Activated naive CD4-positive, alpha-beta T cell treated with anti-CD3 and anti-CD28 coated beads, Interleukin-2, amount 50 U/mL, for 24 hours (primary cell): ENCODE measurements around the gene SLC16A1.
"Not testable (repeated sequence)": the region's sequence is repeated elsewhere in the genome, so short reads cannot be mapped to it uniquely, and the experiment has no call there.

ENCODE experiments used
- H3K27ac Mint-ChIP-seq: one replicate; pipeline ENCODE4 v1.8.0; 2021; ENCODE audit warnings: mild to moderate bottlenecking, mixed read lengths
- H3K27me3 Mint-ChIP-seq: one replicate; pipeline ENCODE4 v1.8.0; 2021; ENCODE audit warnings: mixed read lengths
- H3K36me3 Mint-ChIP-seq: one replicate; pipeline ENCODE4 v1.8.0; 2021; ENCODE audit warnings: mixed read lengths
- H3K4me1 Mint-ChIP-seq: one replicate; pipeline ENCODE4 v1.8.0; 2021; ENCODE audit warnings: mixed read lengths
- H3K4me3 Mint-ChIP-seq: one replicate; pipeline ENCODE4 v1.8.0; 2021; ENCODE audit warnings: mild to moderate bottlenecking, mixed read lengths
- H3K9me3 Mint-ChIP-seq: one replicate; pipeline ENCODE4 v1.8.0; 2021; ENCODE audit warnings: mixed read lengths

The SLC16A1 gene

GRCh38 chr1:112884996-112885395 lies 71.0 kb downstream of the SLC16A1 start:
- not testable (repeated sequence) for H3K4me1 Mint-ChIP-seq, H3K9me3 Mint-ChIP-seq, H3K27me3 Mint-ChIP-seq, H3K4me3 Mint-ChIP-seq, H3K27ac Mint-ChIP-seq, H3K36me3 Mint-ChIP-seq

- H3K36me3 Mint-ChIP-seq, result no peaks in the 10 kb centered on the region
- H3K27ac Mint-ChIP-seq, result no peak overlapping the region
- H3K27me3 Mint-ChIP-seq, result no peaks in the 10 kb centered on the region
- no peaks in the 10 kb centered on the region for H3K4me1 Mint-ChIP-seq
- H3K4me3 Mint-ChIP-seq, result no peak overlapping the region
- no peaks in the 10 kb centered on the region for H3K9me3 Mint-ChIP-seq
These were observed 73.7 kb downstream of the SLC16A1 start for GRCh38 chr1:112882271-112882744.

GRCh38 chr1:112881742-112882127 lies 74.3 kb downstream of the SLC16A1 start:
- Mint-ChIP-seq H3K4me1 (no peaks in the 10 kb centered on the region), H3K4me3 (no peak overlapping the region), H3K27ac (no peak overlapping the region), H3K27me3 (no peaks in the 10 kb centered on the region), H3K36me3 (no peaks in the 10 kb centered on the region), H3K9me3 (no peaks in the 10 kb centered on the region)

GRCh38 chr1:112879834-112880233 lies 76.2 kb downstream of the SLC16A1 start:
- Mint-ChIP-seq H3K9me3 (no peaks in the 10 kb centered on the region), H3K4me1 (no peaks in the 10 kb centered on the region), H3K27me3 (no peaks in the 10 kb centered on the region), H3K4me3 (no peak overlapping the region), H3K36me3 (no peaks in the 10 kb centered on the region), H3K27ac (no peak overlapping the region)

GRCh38 chr1:112878321-112878720 lies 77.7 kb downstream of the SLC16A1 start:
- no peaks in the 10 kb centered on the region for H3K27me3 Mint-ChIP-seq
- H3K27ac Mint-ChIP-seq, result no peak overlapping the region
- H3K4me1 Mint-ChIP-seq, result no peaks in the 10 kb centered on the region
- no peak overlapping the region for H3K4me3 Mint-ChIP-seq
- H3K9me3 Mint-ChIP-seq, result no peaks in the 10 kb centered on the region
- H3K36me3 Mint-ChIP-seq, result no peaks in the 10 kb centered on the region

- Mint-ChIP-seq H3K4me3 (no peak overlapping the region), H3K4me1 (no peaks in the 10 kb centered on the region), H3K36me3 (no peaks in the 10 kb centered on the region), H3K27me3 (no peaks in the 10 kb centered on the region), H3K9me3 (no peaks in the 10 kb centered on the region), H3K27ac (no peak overlapping the region)
These were observed 78.2 kb downstream of the SLC16A1 start for GRCh38 chr1:112877750-112878149.

- H3K27me3 Mint-ChIP-seq, result no peaks in the 10 kb centered on the region
- H3K4me3 Mint-ChIP-seq, result no peak overlapping the region
- H3K27ac Mint-ChIP-seq, result no peak overlapping the region
- H3K4me1 Mint-ChIP-seq, result no peaks in the 10 kb centered on the region
- H3K36me3 Mint-ChIP-seq, result no peaks in the 10 kb centered on the region
- no peaks in the 10 kb centered on the region for H3K9me3 Mint-ChIP-seq
These were observed 79.7 kb downstream of the SLC16A1 start for GRCh38 chr1:112876315-112876714.

- Mint-ChIP-seq H3K9me3 (no peaks in the 10 kb centered on the region), H3K27ac (no peak overlapping the region), H3K27me3 (no peaks in the 10 kb centered on the region), H3K4me3 (no peak overlapping the region), H3K4me1 (no peaks in the 10 kb centered on the region), H3K36me3 (no peaks in the 10 kb centered on the region)
These were observed 83.4 kb downstream of the SLC16A1 start for GRCh38 chr1:112872551-112872962.

GRCh38 chr1:112870887-112871646 lies 84.9 kb downstream of the SLC16A1 start:
- Mint-ChIP-seq H3K27me3 (no peaks in the 10 kb centered on the region), H3K4me1 (no peaks in the 10 kb centered on the region)

GRCh38 chr1:112869895-112870294 lies 86.1 kb downstream of the SLC16A1 start:
- no peaks in the 10 kb centered on the region for H3K36me3 Mint-ChIP-seq
- no peaks in the 10 kb centered on the region for H3K27me3 Mint-ChIP-seq
- H3K4me3 Mint-ChIP-seq, result no peak overlapping the region
- no peaks in the 10 kb centered on the region for H3K9me3 Mint-ChIP-seq
- no peaks in the 10 kb centered on the region for H3K4me1 Mint-ChIP-seq
- no peak overlapping the region for H3K27ac Mint-ChIP-seq

More at GRCh38 chr1:112870887-112871646, 84.9 kb downstream of the SLC16A1 start:
- no peak overlapping the region for H3K4me3 Mint-ChIP-seq
- no peak overlapping the region for H3K27ac Mint-ChIP-seq
- H3K36me3 Mint-ChIP-seq, result no peaks in the 10 kb centered on the region
- no peaks in the 10 kb centered on the region for H3K9me3 Mint-ChIP-seq

GRCh38 chr1:112868191-112868590 lies 87.8 kb downstream of the SLC16A1 start:
- peaks cover 5% of the 10 kb centered on the region for H3K4me1 Mint-ChIP-seq
- H3K36me3 Mint-ChIP-seq, result no peaks in the 10 kb centered on the region
- H3K4me3 Mint-ChIP-seq, result no peak overlapping the region
- H3K9me3 Mint-ChIP-seq, result no peaks in the 10 kb centered on the region
- no peak overlapping the region for H3K27ac Mint-ChIP-seq
- no peaks in the 10 kb centered on the region for H3K27me3 Mint-ChIP-seq

GRCh38 chr1:112866981-112867380 lies 89.0 kb downstream of the SLC16A1 start:
- Mint-ChIP-seq H3K4me1 (peaks cover 5% of the 10 kb centered on the region), H3K27me3 (no peaks in the 10 kb centered on the region), H3K27ac (no peak overlapping the region), H3K4me3 (no peak overlapping the region), H3K36me3 (no peaks in the 10 kb centered on the region), H3K9me3 (no peaks in the 10 kb centered on the region)

- no peak overlapping the region for H3K4me3 Mint-ChIP-seq
- H3K9me3 Mint-ChIP-seq, result no peaks in the 10 kb centered on the region
- no peak overlapping the region for H3K27ac Mint-ChIP-seq
- no peaks in the 10 kb centered on the region for H3K27me3 Mint-ChIP-seq
- no peaks in the 10 kb centered on the region for H3K36me3 Mint-ChIP-seq
- H3K4me1 Mint-ChIP-seq, result peaks cover 5% of the 10 kb centered on the region
These were observed 89.8 kb downstream of the SLC16A1 start for GRCh38 chr1:112866151-112866550.

GRCh38 chr1:112862753-112863426 lies 93.1 kb downstream of the SLC16A1 start:
- Mint-ChIP-seq H3K4me3 (no peak overlapping the region), H3K27ac (no peak overlapping the region), H3K9me3 (no peaks in the 10 kb centered on the region), H3K27me3 (no peaks in the 10 kb centered on the region), H3K36me3 (no peaks in the 10 kb centered on the region), H3K4me1 (peaks cover 5% of the 10 kb centered on the region)
